ENCODE measurements around the gene PHC3. TPM values are rescaled to one million over a fixed set of nuclear protein-coding genes. Genes with fewer than 3 reads are reported as not detected.

PHC3 gene
- total and polyA plus RNA-seq, 8 donors: 4.7 to 253 (median 92.5) TPM

GRCh38 chr3:170132335-170132734 lies 49.2 kb downstream of the PHC3 start:
- DNase-seq: peak in 1 of 2 donors; percentile 4
- peaks cover 4 to 20% (median 6%) of the 10 kb centered on the region in 4 donors for H3K4me1 ChIP-seq
- H3K36me3 ChIP-seq: peaks cover 23 to 88% (median 83%) of the 10 kb centered on the region in 4 donors
- intact Hi-C loops (cut with DNase I; ENCODE audit: low total_unique reads): no loop called here
- no peak overlapping the region for H3K4me3 ChIP-seq
- WGBS, 5 donors: 68 to 94% (median 78%) methylated on average over 2 of the region's 2 CpGs
- H3K27me3 ChIP-seq: no peaks in the 10 kb centered on the region
- H3K9me3 ChIP-seq: no peaks in the 10 kb centered on the region
- TF ChIP-seq POLR2A (IDR thresholded peaks at IDR 0.05) (no peak), CTCF (IDR thresholded peaks at IDR 0.05) (no peak), POLR2AphosphoS5 (IDR thresholded peaks at IDR 0.05) (no peak), EP300 (IDR thresholded peaks at IDR 0.05) (no peak)
- no peak overlapping the region for H3K27ac ChIP-seq

GRCh38 chr3:170130532-170130931 lies 51.0 kb downstream of the PHC3 start:
- Histone ChIP-seq H3K27me3 (no peaks in the 10 kb centered on the region), H3K36me3 (peaks cover 23 to 77% (median 69%) of the 10 kb centered on the region in 4 donors), H3K4me3 (no peak overlapping the region), H3K4me1 (peaks cover 0 to 14% (median 6%) of the 10 kb centered on the region in 4 donors), H3K27ac (no peak overlapping the region), H3K9me3 (no peaks in the 10 kb centered on the region)
- no peak for DNase-seq
- no peak for TF ChIP-seq CTCF (IDR thresholded peaks at IDR 0.05)
- TF ChIP-seq POLR2A (IDR thresholded peaks at IDR 0.05): no peak
- TF ChIP-seq EP300 (IDR thresholded peaks at IDR 0.05): no peak
- TF ChIP-seq POLR2AphosphoS5 (IDR thresholded peaks at IDR 0.05): no peak
- intact Hi-C loops (cut with DNase I; ENCODE audit: low total_unique reads): no loop called here

GRCh38 chr3:170128977-170129431 lies 52.5 kb downstream of the PHC3 start:
- no peak overlapping the region for H3K4me3 ChIP-seq
- peaks cover 0 to 14% (median 6%) of the 10 kb centered on the region in 4 donors for H3K4me1 ChIP-seq
- no peak overlapping the region for H3K27ac ChIP-seq
- H3K36me3 ChIP-seq: peaks cover 23 to 72% (median 60%) of the 10 kb centered on the region in 4 donors
- TF ChIP-seq POLR2A (IDR thresholded peaks at IDR 0.05) (no peak), CTCF (IDR thresholded peaks at IDR 0.05) (no peak), POLR2AphosphoS5 (IDR thresholded peaks at IDR 0.05) (no peak), EP300 (IDR thresholded peaks at IDR 0.05) (no peak)
- WGBS, 5 donors: 75 to 96% (median 91%) methylated on average over 1 of the region's 1 CpG
- intact Hi-C loops (cut with DNase I; ENCODE audit: low total_unique reads): no loop called here
- no peak for DNase-seq
- no peaks in the 10 kb centered on the region for H3K27me3 ChIP-seq
- H3K9me3 ChIP-seq: no peaks in the 10 kb centered on the region

GRCh38 chr3:170128259-170128976 lies 53.1 kb downstream of the PHC3 start:
- DNase-seq: peak in 1 of 2 donors; percentile 20
- H3K4me3 ChIP-seq: no peak overlapping the region
- peaks cover 0 to 14% (median 6%) of the 10 kb centered on the region in 4 donors for H3K4me1 ChIP-seq
- peaks cover 17 to 72% (median 60%) of the 10 kb centered on the region in 4 donors for H3K36me3 ChIP-seq
- 67 to 78% (median 74%) methylated on average over 4 of the region's 4 CpGs for WGBS, 5 donors
- H3K9me3 ChIP-seq: no peaks in the 10 kb centered on the region
- no peaks in the 10 kb centered on the region for H3K27me3 ChIP-seq
- TF ChIP-seq POLR2A (IDR thresholded peaks at IDR 0.05) (no peak), CTCF (IDR thresholded peaks at IDR 0.05) (no peak), POLR2AphosphoS5 (IDR thresholded peaks at IDR 0.05) (no peak), EP300 (IDR thresholded peaks at IDR 0.05) (no peak)
- H3K27ac ChIP-seq: no peak overlapping the region
- intact Hi-C loops (cut with DNase I; ENCODE audit: low total_unique reads): no loop called here
